NCI-H510A treated with DMSO at 0.1 percent for 48 hours (cell line): ENCODE results near the gene SLC25A51.
"Not testable (repeated sequence)": the region's sequence is repeated elsewhere in the genome, so short reads cannot be mapped to it uniquely, and the experiment has no call there.

ENCODE experiments used
- DNase-seq: peaks from one replicate; lab custom pipeline; 2025; lab: John Stamatoyannopoulos, UW

The SLC25A51 gene

GRCh38 chr9:37920471-37921167 lies 16.7 kb upstream of the SLC25A51 start:
- no peak for DNase-seq

GRCh38 chr9:37919956-37920335 lies 16.0 kb upstream of the SLC25A51 start:
- DNase-seq: no peak

GRCh38 chr9:37919246-37919955 lies 15.5 kb upstream of the SLC25A51 start:
- no peak for DNase-seq

GRCh38 chr9:37918665-37919170 lies 14.8 kb upstream of the SLC25A51 start:
- DNase-seq: no peak

- DNase-seq: no peak
Measured at GRCh38 chr9:37917801-37918664, 14.1 kb upstream of the SLC25A51 start.

GRCh38 chr9:37917313-37917731 lies 13.4 kb upstream of the SLC25A51 start:
- no peak for DNase-seq

- DNase-seq: no peak
Measured at GRCh38 chr9:37916471-37917312, 12.8 kb upstream of the SLC25A51 start.

GRCh38 chr9:37915911-37916470 lies 12.1 kb upstream of the SLC25A51 start:
- DNase-seq: no peak

GRCh38 chr9:37914701-37915358 lies 10.9 kb upstream of the SLC25A51 start:
- DNase-seq: no peak

- no peak for DNase-seq
Measured at GRCh38 chr9:37914154-37914551, 10.2 kb upstream of the SLC25A51 start.

- DNase-seq: peak; percentile 67
Measured at GRCh38 chr9:37913480-37914153, 9.7 kb upstream of the SLC25A51 start.

- no peak for DNase-seq
Measured at GRCh38 chr9:37911271-37911681, 7.3 kb upstream of the SLC25A51 start.

- no peak for DNase-seq
Measured at GRCh38 chr9:37910271-37910670, 6.3 kb upstream of the SLC25A51 start.

- DNase-seq: not testable (repeated sequence)
Measured at GRCh38 chr9:37909836-37910235, 5.9 kb upstream of the SLC25A51 start.

GRCh38 chr9:37909326-37909725 lies 5.4 kb upstream of the SLC25A51 start:
- no peak for DNase-seq

GRCh38 chr9:37908698-37909186 lies 4.8 kb upstream of the SLC25A51 start:
- DNase-seq: no peak

GRCh38 chr9:37908283-37908682 lies 4.4 kb upstream of the SLC25A51 start:
- DNase-seq: no peak

GRCh38 chr9:37906312-37907239 lies 2.6 kb upstream of the SLC25A51 start:
- no peak for DNase-seq

GRCh38 chr9:37905776-37906175 lies 1.8 kb upstream of the SLC25A51 start:
- no peak for DNase-seq
